ENCODE results near the gene AFDN. TPM values are rescaled to one million over a fixed set of nuclear protein-coding genes. Genes with fewer than 3 reads are reported as not detected.

The AFDN gene
- polyA plus RNA-seq, 3 donors from 2014 or later: 0.27 to 1.5 TPM; not detected in 1

GRCh38 chr6:167904791-167905190 lies 78.1 kb downstream of the AFDN start:
- Mint-ChIP-seq H3K9me3 (no peaks in the 10 kb centered on the region), H3K27me3 (ENCODE audit: low read depth in 3 of 3) (no peaks in the 10 kb centered on the region), H3K4me1 (no peaks in the 10 kb centered on the region), H3K36me3 (no peaks in the 10 kb centered on the region), H3K4me3 (no peak overlapping the region), H3K27ac (no peak overlapping the region)
- DNase-seq: no peak

- Mint-ChIP-seq H3K27ac (no peak overlapping the region), H3K4me3 (no peak overlapping the region), H3K4me1 (no peaks in the 10 kb centered on the region), H3K9me3 (no peaks in the 10 kb centered on the region), H3K36me3 (no peaks in the 10 kb centered on the region), H3K27me3 (ENCODE audit: low read depth in 3 of 3) (peaks cover 0 to 1% (median 0%) of the 10 kb centered on the region in 3 donors)
- DNase-seq: no peak
Observed at GRCh38 chr6:167906899-167907298, 80.2 kb downstream of the AFDN start.

DNA sequence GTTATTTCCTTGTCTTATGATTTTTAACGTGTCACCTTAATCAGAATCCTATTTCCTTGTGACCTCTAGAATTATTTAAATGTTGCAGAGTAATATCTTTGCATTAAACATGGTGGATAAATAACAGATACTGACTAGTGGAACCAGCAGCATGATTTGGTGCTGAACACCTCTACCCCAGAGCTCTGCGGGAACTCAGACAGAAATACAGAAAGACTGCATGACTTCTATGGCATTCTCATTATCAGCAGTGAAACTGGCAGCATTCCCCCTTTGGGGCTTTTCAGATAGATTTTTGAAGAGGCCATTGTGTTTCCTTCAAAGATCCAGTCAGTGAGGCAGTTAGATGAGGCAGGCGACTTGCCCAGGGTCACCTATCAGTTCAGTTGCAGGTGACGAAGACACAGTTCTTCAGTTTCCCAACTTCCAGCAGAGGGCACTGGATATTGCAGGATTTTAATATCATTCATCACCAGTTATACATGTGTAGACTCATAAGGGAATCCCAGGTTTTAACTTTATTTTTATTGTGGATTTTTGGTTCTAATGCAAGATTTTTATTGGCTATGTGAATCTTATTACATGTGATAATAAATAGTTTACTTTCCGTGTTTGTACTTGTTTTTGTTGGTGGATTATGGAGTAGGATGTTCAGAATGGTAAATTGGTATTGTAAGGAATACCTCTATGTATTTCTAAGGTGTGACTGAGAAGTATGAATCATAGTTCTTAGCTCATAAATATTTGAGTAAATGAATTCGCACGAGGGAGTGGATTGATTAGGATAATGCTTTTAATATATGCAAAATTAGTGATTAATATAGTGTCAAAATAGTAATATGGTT lies 81.3 kb downstream of the AFDN start:
- Mint-ChIP-seq H3K36me3 (no peaks in the 10 kb centered on the region), H3K27me3 (ENCODE audit: low read depth in 3 of 3) (peaks cover 0 to 1% (median 0%) of the 10 kb centered on the region in 3 donors), H3K9me3 (no peaks in the 10 kb centered on the region), H3K27ac (no peak overlapping the region), H3K4me3 (no peak overlapping the region), H3K4me1 (no peaks in the 10 kb centered on the region)
- no peak for DNase-seq

- Mint-ChIP-seq H3K4me1 (no peaks in the 10 kb centered on the region), H3K4me3 (no peak overlapping the region), H3K27me3 (ENCODE audit: low read depth in 3 of 3) (peaks cover 0 to 1% (median 0%) of the 10 kb centered on the region in 3 donors), H3K27ac (no peak overlapping the region), H3K36me3 (no peaks in the 10 kb centered on the region), H3K9me3 (no peaks in the 10 kb centered on the region)
- DNase-seq: no peak
Observed at GRCh38 chr6:167910007-167910406, 83.3 kb downstream of the AFDN start.

GRCh38 chr6:167910652-167911051 lies 83.9 kb downstream of the AFDN start:
- Mint-ChIP-seq H3K36me3 (no peaks in the 10 kb centered on the region), H3K4me3 (no peak overlapping the region), H3K9me3 (no peaks in the 10 kb centered on the region), H3K4me1 (no peaks in the 10 kb centered on the region), H3K27me3 (ENCODE audit: low read depth in 3 of 3) (peaks cover 0 to 1% (median 0%) of the 10 kb centered on the region in 3 donors), H3K27ac (no peak overlapping the region)
- DNase-seq: no peak

- no peaks in the 10 kb centered on the region for H3K9me3 Mint-ChIP-seq
- H3K27ac Mint-ChIP-seq: no peak overlapping the region
- H3K4me1 Mint-ChIP-seq: no peaks in the 10 kb centered on the region
- H3K36me3 Mint-ChIP-seq: peaks cover 0 to 4% (median 0%) of the 10 kb centered on the region in 3 donors
- no peak overlapping the region for H3K4me3 Mint-ChIP-seq
- H3K27me3 Mint-ChIP-seq (ENCODE audit: low read depth in 3 of 3): peaks cover 0 to 1% (median 0%) of the 10 kb centered on the region in 3 donors
- DNase-seq: no peak
Observed at GRCh38 chr6:167912494-167912893, 85.8 kb downstream of the AFDN start.

DNA sequence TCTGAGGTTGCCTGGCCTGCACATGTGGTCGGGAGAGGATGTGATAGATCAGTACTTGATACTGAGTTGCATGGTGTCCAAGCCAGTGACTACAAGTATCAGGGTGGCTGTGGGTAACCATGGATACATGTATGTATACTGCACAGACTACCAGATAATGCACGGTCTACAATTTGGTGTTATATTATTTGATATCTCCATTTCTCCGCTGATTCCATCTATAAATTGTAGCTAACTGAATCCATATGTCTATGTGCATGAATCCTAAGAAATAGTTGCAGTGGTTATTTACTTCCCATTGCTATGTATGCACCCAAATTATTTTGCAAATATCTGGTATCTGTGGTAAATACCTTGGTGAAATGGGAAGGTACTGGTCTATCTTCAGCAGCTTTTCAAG lies 87.0 kb downstream of the AFDN start:
- Mint-ChIP-seq H3K4me1 (no peaks in the 10 kb centered on the region), H3K36me3 (peaks cover 0 to 10% (median 2%) of the 10 kb centered on the region in 3 donors), H3K4me3 (no peak overlapping the region), H3K27ac (no peak overlapping the region), H3K27me3 (ENCODE audit: low read depth in 3 of 3) (peaks cover 0 to 1% (median 0%) of the 10 kb centered on the region in 3 donors), H3K9me3 (no peaks in the 10 kb centered on the region)
- DNase-seq: no peak

GRCh38 chr6:167915139-167915538 lies 88.4 kb downstream of the AFDN start:
- no peak overlapping the region for H3K4me3 Mint-ChIP-seq
- H3K27me3 Mint-ChIP-seq (ENCODE audit: low read depth in 3 of 3): peaks cover 0 to 1% (median 0%) of the 10 kb centered on the region in 3 donors
- H3K4me1 Mint-ChIP-seq: no peaks in the 10 kb centered on the region
- H3K36me3 Mint-ChIP-seq: peaks cover 0 to 10% (median 6%) of the 10 kb centered on the region in 3 donors
- no peaks in the 10 kb centered on the region for H3K9me3 Mint-ChIP-seq
- no peak overlapping the region for H3K27ac Mint-ChIP-seq
- no peak for DNase-seq

GRCh38 chr6:167917551-167918154 lies 90.9 kb downstream of the AFDN start:
- DNase-seq: no peak
- Mint-ChIP-seq H3K9me3 (no peaks in the 10 kb centered on the region), H3K27me3 (ENCODE audit: low read depth in 3 of 3) (peaks cover 0 to 1% (median 0%) of the 10 kb centered on the region in 3 donors), H3K36me3 (peaks cover 0 to 10% (median 6%) of the 10 kb centered on the region in 3 donors), H3K4me1 (no peaks in the 10 kb centered on the region), H3K27ac (no peak overlapping the region), H3K4me3 (no peak overlapping the region)

GRCh38 chr6:167918548-167919278 lies 92.0 kb downstream of the AFDN start:
- H3K27ac Mint-ChIP-seq: no peak overlapping the region
- no peak overlapping the region for H3K4me3 Mint-ChIP-seq

DNA sequence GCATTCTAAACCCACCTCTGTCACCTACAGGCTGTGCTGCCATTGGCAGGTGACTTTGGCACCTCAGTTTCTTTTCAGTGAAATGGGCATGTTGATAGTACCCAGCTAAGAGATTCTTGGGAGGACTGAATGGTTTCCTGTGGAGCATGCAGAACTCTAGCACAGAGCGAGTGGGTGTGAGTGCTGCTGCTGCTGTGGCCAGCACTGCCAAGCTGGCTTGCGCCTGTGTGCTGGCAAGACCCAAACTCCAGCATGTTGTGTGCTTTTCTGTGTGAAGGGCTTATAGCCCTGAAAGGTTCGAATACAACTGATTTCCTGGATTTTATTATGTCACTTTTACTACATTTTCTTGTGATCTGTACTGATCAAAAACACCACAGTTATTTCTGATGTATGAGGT lies 92.6 kb downstream of the AFDN start:
- H3K4me1 Mint-ChIP-seq: no peaks in the 10 kb centered on the region
- H3K4me3 Mint-ChIP-seq: no peak overlapping the region
- H3K27ac Mint-ChIP-seq: no peak overlapping the region
- peaks cover 0 to 1% (median 0%) of the 10 kb centered on the region in 3 donors for H3K27me3 Mint-ChIP-seq (ENCODE audit: low read depth in 3 of 3)
- H3K36me3 Mint-ChIP-seq: peaks cover 0 to 10% (median 6%) of the 10 kb centered on the region in 3 donors
- DNase-seq: no peak
- no peaks in the 10 kb centered on the region for H3K9me3 Mint-ChIP-seq

More at GRCh38 chr6:167918548-167919278, 92.0 kb downstream of the AFDN start:
- Mint-ChIP-seq H3K9me3 (no peaks in the 10 kb centered on the region), H3K36me3 (peaks cover 0 to 10% (median 6%) of the 10 kb centered on the region in 3 donors), H3K27me3 (ENCODE audit: low read depth in 3 of 3) (peaks cover 0 to 1% (median 0%) of the 10 kb centered on the region in 3 donors), H3K4me1 (no peaks in the 10 kb centered on the region)
- no peak for DNase-seq

DNA sequence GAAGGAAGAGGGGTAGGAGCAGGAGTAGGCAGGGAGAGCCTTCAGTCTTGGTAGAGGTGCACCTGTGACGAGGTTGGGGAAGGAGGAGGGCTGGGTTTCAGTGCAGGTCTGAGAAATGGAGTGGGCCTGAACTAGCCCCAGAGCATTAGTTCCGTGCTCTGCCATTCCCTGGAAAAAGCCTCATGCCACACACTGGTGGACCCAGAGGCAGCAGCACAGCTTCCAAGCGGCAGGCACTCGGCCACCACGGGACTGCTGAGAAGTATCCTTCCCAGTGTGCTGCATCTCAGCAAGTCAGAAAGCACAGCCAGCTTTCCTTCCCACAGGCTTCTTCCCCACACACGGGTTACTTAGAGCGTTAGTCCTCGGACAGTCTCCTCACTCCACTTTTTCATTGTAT lies 93.5 kb downstream of the AFDN start:
- Mint-ChIP-seq H3K9me3 (no peaks in the 10 kb centered on the region), H3K4me3 (no peak overlapping the region), H3K4me1 (no peaks in the 10 kb centered on the region), H3K27me3 (ENCODE audit: low read depth in 3 of 3) (peaks cover 0 to 1% (median 0%) of the 10 kb centered on the region in 3 donors), H3K27ac (no peak overlapping the region), H3K36me3 (peaks cover 4 to 10% (median 6%) of the 10 kb centered on the region in 3 donors)
- DNase-seq: no peak

- no peak for DNase-seq
- H3K9me3 Mint-ChIP-seq: no peaks in the 10 kb centered on the region
Observed at GRCh38 chr6:167921831-167922230, 95.1 kb downstream of the AFDN start.

GRCh38 chr6:167925026-167925425 lies 98.3 kb downstream of the AFDN start:
- H3K4me3 Mint-ChIP-seq: no peak overlapping the region
- H3K27ac Mint-ChIP-seq: no peak overlapping the region
- peaks cover 0 to 2% (median 1%) of the 10 kb centered on the region in 3 donors for H3K27me3 Mint-ChIP-seq (ENCODE audit: low read depth in 3 of 3)
- H3K9me3 Mint-ChIP-seq: no peaks in the 10 kb centered on the region
- H3K4me1 Mint-ChIP-seq: no peaks in the 10 kb centered on the region
- peaks cover 0 to 4% (median 0%) of the 10 kb centered on the region in 3 donors for H3K36me3 Mint-ChIP-seq
- DNase-seq: no peak

More at GRCh38 chr6:167921831-167922230, 95.1 kb downstream of the AFDN start:
- Mint-ChIP-seq H3K4me1 (no peaks in the 10 kb centered on the region), H3K27me3 (ENCODE audit: low read depth in 3 of 3) (peaks cover 0 to 1% (median 0%) of the 10 kb centered on the region in 3 donors), H3K4me3 (no peak overlapping the region), H3K36me3 (peaks cover 4 to 10% (median 6%) of the 10 kb centered on the region in 3 donors), H3K27ac (no peak overlapping the region)

All from immature natural killer cell (primary cell).